Measurements from ENCODE around the gene IGF2BP3.
A peak's percentile ranks its signal among the peaks of the same experiment; 100 is the strongest.

The IGF2BP3 gene

GRCh38 chr7:23298141-23298881 lies 172.0 kb downstream of the IGF2BP3 start (continued):
- TF ChIP-seq MZF1 (tag by site-specific recombination; IDR thresholded peaks at IDR 0.05; ENCODE audit: borderline replicate concordance) (no peak), ZBTB26 (tag by site-specific recombination; optimal IDR thresholded peaks at IDR 0.05) (no peak), ZNF324 (tag by site-specific recombination; IDR thresholded peaks at IDR 0.05) (no peak), ZNF311 (tag by site-specific recombination; IDR thresholded peaks at IDR 0.05; ENCODE audit: borderline replicate concordance) (no peak), ZFHX2 (tag by site-specific recombination; conservative IDR thresholded peaks at IDR 0.05) (no peak), ZNF248 (tag by site-specific recombination; IDR thresholded peaks at IDR 0.05) (no peak), ZNF488 (tag by site-specific recombination; IDR thresholded peaks at IDR 0.05) (no peak), ZNF274 (IDR thresholded peaks at IDR 0.05; ENCODE audit: low read length) (no peak), ZNF274 (tag by site-specific recombination; IDR thresholded peaks at IDR 0.05; ENCODE audit: borderline replicate concordance) (no peak), SCRT1 (tag by site-specific recombination; IDR thresholded peaks at IDR 0.05; ENCODE audit: borderline replicate concordance) (no peak)

GRCh38 chr7:23295401-23295697 lies 174.9 kb downstream of the IGF2BP3 start:
- H3K36me3 ChIP-seq (ENCODE audit: control insufficient read depth in 2 of 2, insufficient read depth in 1 of 2, low read length in 2 of 2), result no peaks in the 10 kb centered on the region
- CTCF ChIA-PET, result interaction anchor here (0.6 to 1.1 kb wide), 2 partner anchors 12 to 19 kb away, joined by 3 read pairs; no protein-coding TSS in a partner anchor
- peaks cover 2% of the 10 kb centered on the region for H3K4me1 ChIP-seq (ENCODE audit: control insufficient read depth, insufficient read depth, low read length)
- POLR2A ChIA-PET, result no interaction called here
- TF ChIP-seq SP7 (tag by site-specific recombination; IDR thresholded peaks at IDR 0.05), result peak; percentile 63
- TF ChIP-seq ZNF10 (tag by site-specific recombination; IDR thresholded peaks at IDR 0.05), result no peak
- H3K27ac ChIP-seq (ENCODE audit: extremely low read depth, low read depth, low read length), result no peak overlapping the region
- H3K9me3 ChIP-seq (ENCODE audit: control insufficient read depth, insufficient read depth, low read depth, low read length), result no peaks in the 10 kb centered on the region
- no peak overlapping the region for H3K4me3 ChIP-seq (ENCODE audit: low read depth, low read length)

- CTCF ChIA-PET, result interaction anchor here (0.6 to 1.1 kb wide), 3 partner anchors 11 to 19 kb away, joined by 3 to 5 read pairs (median 3); no protein-coding TSS in a partner anchor
- Histone ChIP-seq H3K4me3 (ENCODE audit: low read depth, low read length) (no peak overlapping the region), H3K9me3 (ENCODE audit: control insufficient read depth, insufficient read depth, low read depth, low read length) (no peaks in the 10 kb centered on the region), H3K27ac (ENCODE audit: extremely low read depth, low read depth, low read length) (no peak overlapping the region), H3K36me3 (ENCODE audit: control insufficient read depth in 2 of 2, insufficient read depth in 1 of 2, low read length in 2 of 2) (no peaks in the 10 kb centered on the region), H3K4me1 (ENCODE audit: control insufficient read depth, insufficient read depth, low read length) (peaks cover 2% of the 10 kb centered on the region; the same call in 1 of the 2 replicates)
- POLR2A ChIA-PET, result no interaction called here
- TF ChIP-seq ZNF791 (tag by site-specific recombination; IDR thresholded peaks at IDR 0.05), result no peak
Observed at GRCh38 chr7:23294549-23295400, 175.5 kb downstream of the IGF2BP3 start.

GRCh38 chr7:23293500-23294073 lies 176.7 kb downstream of the IGF2BP3 start:
- H3K4me3 ChIP-seq (ENCODE audit: low read depth, low read length), result no peak overlapping the region
- no peaks in the 10 kb centered on the region for H3K9me3 ChIP-seq (ENCODE audit: control insufficient read depth, insufficient read depth, low read depth, low read length)
- ChIA-PET CTCF (interaction anchor here (0.5 kb wide), 1 partner anchor 421 kb away, joined by 3 read pairs; no protein-coding TSS in a partner anchor), POLR2A (no interaction called here)
- H3K36me3 ChIP-seq (ENCODE audit: control insufficient read depth in 2 of 2, insufficient read depth in 1 of 2, low read length in 2 of 2), result no peaks in the 10 kb centered on the region
- H3K27ac ChIP-seq (ENCODE audit: extremely low read depth, low read depth, low read length), result no peak overlapping the region
- TF ChIP-seq ZNF132 (tag by site-specific recombination; IDR thresholded peaks at IDR 0.05; ENCODE audit: borderline replicate concordance) (no peak), ZNF214 (tag by site-specific recombination; IDR thresholded peaks at IDR 0.05; ENCODE audit: borderline replicate concordance) (no peak), HIC1 (tag by site-specific recombination; IDR thresholded peaks at IDR 0.05) (no peak), ZNF18 (tag by site-specific recombination; IDR thresholded peaks at IDR 0.05) (no peak), ZBTB21 (tag by site-specific recombination; IDR thresholded peaks at IDR 0.05) (no peak), ZNF223 (tag by site-specific recombination; IDR thresholded peaks at IDR 0.05) (no peak)
- H3K4me1 ChIP-seq (ENCODE audit: control insufficient read depth, insufficient read depth, low read length), result peaks cover 2% of the 10 kb centered on the region; the same call in 1 of the 2 replicates

All from HEK293 (cell line).